NOMO-1 treated with dmso at 0.1 percent for 144 hours (cell line): Measurements from ENCODE around the gene WFDC12.
A peak's percentile ranks its signal among the peaks of the same experiment; 100 is the strongest.

Source experiments
- DNase-seq: peaks from one replicate; lab custom pipeline; 2025; ENCODE audit not compliant: unreplicated experiment; lab: John Stamatoyannopoulos, UW

Gene WFDC12

GRCh38 chr20:45115829-45116228 lies 8.4 kb downstream of the WFDC12 start:
- DNase-seq: no peak

- no peak for DNase-seq
These were observed 8.9 kb downstream of the WFDC12 start for GRCh38 chr20:45115386-45115774.

GRCh38 chr20:45114465-45115385 lies 9.5 kb downstream of the WFDC12 start, which contains the start of gene WFDC5:
Gene WFDC5, minus strand, starts transcription at chr20:45115174. Its CDS starts 91 bp downstream, at chr20:45115083.
- no peak for DNase-seq

- DNase-seq: no peak
These were observed 10.4 kb downstream of the WFDC12 start for GRCh38 chr20:45113865-45114264.

- no peak for DNase-seq
These were observed 11.5 kb downstream of the WFDC12 start for GRCh38 chr20:45112754-45113153.

GRCh38 chr20:45111799-45112471 lies 12.3 kb downstream of the WFDC12 start:
- no peak for DNase-seq

GRCh38 chr20:45111285-45111684 lies 13.0 kb downstream of the WFDC12 start:
- DNase-seq: no peak

- DNase-seq: no peak
These were observed 14.0 kb downstream of the WFDC12 start for GRCh38 chr20:45110301-45110700.

- no peak for DNase-seq
These were observed 14.6 kb downstream of the WFDC12 start for GRCh38 chr20:45109634-45110033.

GRCh38 chr20:45105317-45105716 lies 18.9 kb downstream of the WFDC12 start:
- DNase-seq: no peak

GRCh38 chr20:45104786-45105185 lies 19.5 kb downstream of the WFDC12 start:
- DNase-seq: no peak

- DNase-seq: no peak
These were observed 21.2 kb downstream of the WFDC12 start for GRCh38 chr20:45103072-45103471.

- no peak for DNase-seq
These were observed 22.9 kb downstream of the WFDC12 start for GRCh38 chr20:45101333-45101850.

- DNase-seq: peak; percentile 14
These were observed 23.6 kb downstream of the WFDC12 start, which contains the start of gene KCNS1 for GRCh38 chr20:45100563-45101245. Gene KCNS1, minus strand, starts transcription at chr20:45101127. Its CDS starts 1,891 bp downstream, at chr20:45099236.

- DNase-seq: no peak
These were observed 26.0 kb downstream of the WFDC12 start for GRCh38 chr20:45098103-45098773.

- peak; percentile 16 for DNase-seq
These were observed 26.7 kb downstream of the WFDC12 start for GRCh38 chr20:45097485-45098102.

- DNase-seq: no peak
These were observed 27.5 kb downstream of the WFDC12 start for GRCh38 chr20:45096781-45097180.

- DNase-seq: peak; percentile 23
These were observed 28.4 kb downstream of the WFDC12 start for GRCh38 chr20:45095805-45096238.

GRCh38 chr20:45094864-45095574 lies 29.2 kb downstream of the WFDC12 start:
- DNase-seq: no peak
